A673 (cell line): ENCODE data around the gene TNNT1.

ENCODE experiments used
- EZH2 ChIP-seq: fragments of 200-600 bp; sonication (generic); IDR thresholded peaks from 2 replicates; pipeline ENCODE4 v1.6.1; 2017; ENCODE audit warnings: borderline replicate concordance, low read depth, mild to moderate bottlenecking, mixed read lengths, antibody characterized with exemption, low read length; ENCODE audit not compliant: poor library complexity, severe bottlenecking
- TF ChIP-seq, protein P1 (sequence below): fragments of 300-800, 200-600 bp; sonication (generic); conservative IDR thresholded peaks from 2 replicates; pipeline ENCODE4 v1.5.1; 2017; ENCODE audit warnings: low read depth, mild to moderate bottlenecking, antibody characterized with exemption, low read length, moderate library complexity, mixed read lengths

GRCh38 chr19:55171440-55171839, 22.4 kb upstream of the TNNT1 start:
- TF ChIP-seq, protein P1, sequence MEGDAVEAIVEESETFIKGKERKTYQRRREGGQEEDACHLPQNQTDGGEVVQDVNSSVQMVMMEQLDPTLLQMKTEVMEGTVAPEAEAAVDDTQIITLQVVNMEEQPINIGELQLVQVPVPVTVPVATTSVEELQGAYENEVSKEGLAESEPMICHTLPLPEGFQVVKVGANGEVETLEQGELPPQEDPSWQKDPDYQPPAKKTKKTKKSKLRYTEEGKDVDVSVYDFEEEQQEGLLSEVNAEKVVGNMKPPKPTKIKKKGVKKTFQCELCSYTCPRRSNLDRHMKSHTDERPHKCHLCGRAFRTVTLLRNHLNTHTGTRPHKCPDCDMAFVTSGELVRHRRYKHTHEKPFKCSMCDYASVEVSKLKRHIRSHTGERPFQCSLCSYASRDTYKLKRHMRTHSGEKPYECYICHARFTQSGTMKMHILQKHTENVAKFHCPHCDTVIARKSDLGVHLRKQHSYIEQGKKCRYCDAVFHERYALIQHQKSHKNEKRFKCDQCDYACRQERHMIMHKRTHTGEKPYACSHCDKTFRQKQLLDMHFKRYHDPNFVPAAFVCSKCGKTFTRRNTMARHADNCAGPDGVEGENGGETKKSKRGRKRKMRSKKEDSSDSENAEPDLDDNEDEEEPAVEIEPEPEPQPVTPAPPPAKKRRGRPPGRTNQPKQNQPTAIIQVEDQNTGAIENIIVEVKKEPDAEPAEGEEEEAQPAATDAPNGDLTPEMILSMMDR, result no peak
- no peak for TF ChIP-seq EZH2
